GM19193 (cell line): Measurements from ENCODE around the gene OSBPL6.

ENCODE experiments used
- POLR2A ChIP-seq: IDR thresholded peaks from 4 replicates; pipeline ENCODE4 v1.6.1; 2011; ENCODE audit not compliant: insufficient read depth, insufficient read length; ENCODE audit errors: extremely low read depth

OSBPL6 gene

DNA sequence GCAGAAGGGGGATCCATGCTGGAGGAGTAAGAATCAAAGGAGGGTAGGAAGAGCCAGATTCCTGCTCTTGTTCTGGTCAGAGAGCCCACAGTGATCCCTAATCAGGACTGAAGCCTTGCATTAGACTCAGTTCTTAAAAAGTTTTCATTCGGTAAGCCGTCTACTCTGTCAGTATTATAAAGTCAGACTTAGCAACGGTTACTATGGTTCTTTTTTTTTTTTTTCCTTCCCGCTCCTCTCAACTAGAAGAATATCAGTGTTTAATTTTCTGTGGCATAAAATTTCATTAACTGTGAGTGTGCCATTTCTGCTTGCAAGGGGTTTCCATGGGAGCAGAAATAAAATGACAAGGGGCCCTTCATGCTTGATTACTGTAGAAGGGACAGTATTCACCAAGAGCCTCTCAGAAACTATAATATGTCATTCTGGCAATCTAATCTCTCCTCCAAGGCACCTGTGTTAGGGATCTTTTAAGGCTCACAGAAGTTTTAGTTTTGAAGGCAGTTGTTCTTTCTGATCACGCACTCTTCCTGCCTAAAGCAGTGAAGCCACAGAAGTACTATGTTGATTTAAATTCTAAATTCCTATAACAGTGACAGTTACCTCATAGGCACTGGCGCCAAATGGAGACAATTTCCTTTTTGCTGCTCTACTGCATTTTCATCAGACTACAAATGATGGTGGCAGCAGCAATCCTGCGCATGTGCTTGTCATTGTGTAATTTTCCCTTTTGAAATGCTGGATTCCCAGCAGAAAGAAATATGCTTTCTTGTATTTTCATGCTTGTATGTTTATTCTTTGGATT, 57.0 kb downstream of the OSBPL6 start:
- TF ChIP-seq POLR2A, result no peak

- no peak for TF ChIP-seq POLR2A
These were observed 62.2 kb downstream of the OSBPL6 start for GRCh38 chr2:178256382-178257042.

DNA sequence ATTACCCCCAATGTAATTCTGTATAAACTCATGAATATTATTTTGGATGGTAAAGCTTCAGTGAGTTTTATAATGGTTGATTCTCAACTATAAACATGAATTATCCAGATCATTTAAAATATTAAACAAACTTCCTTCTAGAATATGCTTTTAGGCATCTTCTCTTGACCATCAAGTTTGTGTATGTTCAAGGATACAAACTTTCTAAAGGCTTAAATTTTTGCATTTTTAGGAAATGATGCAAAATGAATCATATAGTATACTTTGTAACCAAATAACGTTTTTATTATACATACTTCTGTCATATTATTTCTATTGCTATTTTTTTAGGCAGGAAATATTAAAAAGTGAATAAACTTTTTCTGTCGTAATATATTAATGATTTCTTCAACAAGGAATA, 62.8 kb downstream of the OSBPL6 start:
- TF ChIP-seq POLR2A, result no peak

DNA sequence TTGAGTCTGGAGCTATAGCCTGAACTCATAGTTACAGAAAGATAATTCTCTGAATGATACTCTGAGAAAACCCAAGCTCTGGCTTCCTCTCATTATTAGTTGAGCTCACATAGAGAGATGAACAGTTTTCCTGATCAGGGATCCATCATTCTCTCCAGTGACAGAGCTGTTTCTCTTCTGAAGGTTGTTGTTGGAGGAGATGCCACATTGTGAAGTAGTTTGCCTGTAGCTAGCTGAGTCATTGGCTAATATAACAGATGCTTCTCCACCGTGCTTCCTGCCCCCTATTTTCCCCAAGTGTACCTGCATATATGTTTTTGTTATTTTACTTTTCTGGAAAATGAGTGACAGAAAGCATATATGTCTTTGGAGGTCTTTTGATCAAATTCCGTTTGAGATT, 64.6 kb downstream of the OSBPL6 start:
- TF ChIP-seq POLR2A, result no peak

- TF ChIP-seq POLR2A, result no peak
These were observed 69.0 kb downstream of the OSBPL6 start for GRCh38 chr2:178263159-178263860.

DNA sequence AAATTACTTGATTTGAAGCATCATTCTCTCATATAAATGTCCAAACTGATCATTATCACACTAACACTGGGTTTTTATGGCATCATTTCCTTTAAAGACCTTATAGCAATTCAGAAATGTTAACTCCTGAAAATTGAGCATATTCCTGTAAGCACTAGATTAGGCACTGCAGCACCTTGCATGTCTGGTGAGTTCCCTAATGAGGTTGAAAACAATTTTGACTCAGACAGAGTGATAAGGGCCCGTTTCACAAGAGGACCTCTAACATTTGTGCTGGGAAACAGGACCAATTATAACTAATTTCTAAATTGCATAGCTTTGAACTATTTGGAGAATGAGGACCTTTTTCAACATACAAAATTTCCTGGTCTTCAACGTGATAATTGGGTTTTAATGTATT, 69.9 kb downstream of the OSBPL6 start:
- TF ChIP-seq POLR2A, result no peak

DNA sequence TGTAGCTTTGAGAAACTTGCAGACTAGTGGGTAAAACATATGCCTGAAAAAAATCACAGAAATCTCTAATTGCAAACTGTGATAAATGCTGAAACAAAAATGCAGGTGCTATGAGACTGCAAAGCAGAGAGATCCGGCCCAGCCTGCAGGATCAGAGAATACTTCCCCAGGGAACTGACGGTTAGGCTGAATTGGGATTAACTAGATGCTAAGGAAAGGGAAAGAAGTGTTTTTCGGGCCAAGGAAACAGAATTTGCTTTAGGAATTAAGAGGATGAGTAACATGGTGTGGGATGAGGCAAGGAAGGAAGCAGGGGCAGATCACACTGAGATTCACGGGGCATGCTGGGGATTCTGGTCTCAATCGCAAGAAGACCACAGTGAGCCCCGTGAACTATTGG, 71.5 kb downstream of the OSBPL6 start:
- TF ChIP-seq POLR2A, result no peak

- no peak for TF ChIP-seq POLR2A
These were observed 72.1 kb downstream of the OSBPL6 start for GRCh38 chr2:178266445-178266844.

- no peak for TF ChIP-seq POLR2A
These were observed 73.3 kb downstream of the OSBPL6 start for GRCh38 chr2:178267660-178268059.

DNA sequence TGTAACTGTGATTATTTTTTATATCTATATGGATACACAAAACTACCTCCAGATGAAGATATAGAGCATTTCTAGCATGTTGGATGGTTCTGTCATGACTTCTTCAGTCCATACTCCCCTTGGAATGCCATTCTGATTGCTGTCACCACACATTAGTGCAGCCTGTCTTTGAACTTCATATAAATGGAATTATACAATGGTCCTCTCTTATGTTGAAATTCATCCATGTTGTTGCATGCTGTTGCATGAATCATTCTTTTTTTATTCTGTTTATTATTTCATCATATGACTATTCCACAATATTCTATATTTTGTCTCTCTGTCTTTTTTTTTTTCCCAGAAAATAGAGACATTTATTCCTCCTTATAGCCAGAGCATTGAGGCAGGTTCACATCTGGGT, 74.1 kb downstream of the OSBPL6 start:
- no peak for TF ChIP-seq POLR2A

GRCh38 chr2:178269438-178270224, 75.3 kb downstream of the OSBPL6 start:
- TF ChIP-seq POLR2A, result no peak

GRCh38 chr2:178270338-178270737, 76.0 kb downstream of the OSBPL6 start:
- no peak for TF ChIP-seq POLR2A

DNA sequence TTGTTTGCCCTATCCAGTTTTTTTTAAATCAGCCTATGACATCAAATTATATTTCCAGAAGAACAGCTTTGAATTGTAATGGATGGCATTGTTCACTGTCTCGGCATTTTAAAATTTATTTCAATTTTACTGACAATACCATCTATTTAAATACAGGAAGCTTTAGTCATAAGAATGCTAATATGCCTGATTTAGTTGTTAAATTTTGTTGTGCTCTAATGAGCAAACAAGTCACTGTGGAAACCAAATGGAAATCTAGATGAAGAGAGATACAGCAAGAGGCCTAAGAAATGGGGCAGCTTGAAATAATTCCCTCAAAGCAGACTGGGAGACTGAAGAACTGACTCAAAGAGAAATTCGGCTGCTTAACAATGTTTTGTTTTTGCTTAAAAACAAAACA, 76.8 kb downstream of the OSBPL6 start:
- no peak for TF ChIP-seq POLR2A

- TF ChIP-seq POLR2A, result no peak
These were observed 77.5 kb downstream of the OSBPL6 start for GRCh38 chr2:178271629-178272333.

- TF ChIP-seq POLR2A, result no peak
These were observed 79.6 kb downstream of the OSBPL6 start for GRCh38 chr2:178273787-178274360.

DNA sequence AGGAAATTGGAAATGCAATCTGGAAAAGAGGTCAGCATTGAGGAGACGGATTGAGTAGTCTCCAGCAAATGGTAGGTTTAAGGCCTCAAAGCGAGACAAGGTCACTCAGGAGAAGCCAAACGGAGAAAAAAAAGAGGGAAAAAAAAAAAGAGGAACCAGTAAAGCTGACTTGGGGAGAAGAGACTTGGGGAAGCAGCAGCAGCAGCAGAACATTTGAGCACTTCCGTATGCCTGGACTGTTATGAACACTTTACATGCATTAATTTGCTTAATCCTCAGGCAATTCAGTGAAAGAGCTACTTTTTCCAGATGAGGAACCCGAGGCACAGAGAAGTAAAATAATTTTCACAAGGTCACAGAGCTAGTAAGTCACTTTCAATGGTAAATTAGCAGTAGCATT, 81.3 kb downstream of the OSBPL6 start:
- no peak for TF ChIP-seq POLR2A
